ENCODE results near the gene PTGIR.

Gene PTGIR

DNA sequence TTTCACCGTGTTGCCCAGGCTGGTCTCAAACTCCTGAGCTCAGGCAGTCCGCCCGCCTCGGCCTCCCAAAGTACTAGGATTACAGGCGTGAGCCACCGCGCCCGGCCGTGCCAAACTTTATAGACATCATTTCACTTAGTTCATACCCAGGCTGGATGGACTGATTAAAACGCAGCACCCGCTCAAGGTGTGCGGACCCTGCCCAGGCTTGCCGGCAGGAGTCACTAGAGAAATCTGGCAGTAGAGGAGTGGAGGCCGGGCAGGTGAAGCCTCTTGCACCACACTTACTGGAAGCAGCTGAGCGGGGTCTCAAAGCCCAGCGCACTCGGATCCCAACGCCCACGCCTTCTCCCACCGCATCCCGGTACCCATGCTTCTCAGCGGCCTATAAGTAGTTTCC, 11.4 kb downstream of the PTGIR start:
- no peak for DNase-seq

DNA sequence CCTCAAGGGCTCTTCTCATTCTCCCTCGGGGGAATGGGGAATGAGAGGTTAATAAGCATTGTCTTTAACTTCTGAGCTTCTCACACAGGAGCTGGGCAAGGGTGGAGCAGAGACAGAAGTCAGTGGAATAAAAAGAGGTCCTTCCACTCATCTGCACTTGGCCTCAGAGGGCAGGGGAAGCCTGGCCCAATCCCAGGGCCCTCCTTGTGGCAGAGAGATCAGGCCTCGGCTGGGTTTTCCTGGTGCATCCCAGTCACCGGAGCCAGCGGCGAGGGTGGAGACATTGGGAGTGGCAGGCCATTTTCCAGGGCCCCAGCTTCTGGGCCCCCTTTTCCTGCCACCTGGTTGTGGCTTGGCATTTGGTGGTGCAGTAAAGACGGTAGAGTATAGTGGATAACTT, 13.1 kb downstream of the PTGIR start:
- DNase-seq: no peak

DNA sequence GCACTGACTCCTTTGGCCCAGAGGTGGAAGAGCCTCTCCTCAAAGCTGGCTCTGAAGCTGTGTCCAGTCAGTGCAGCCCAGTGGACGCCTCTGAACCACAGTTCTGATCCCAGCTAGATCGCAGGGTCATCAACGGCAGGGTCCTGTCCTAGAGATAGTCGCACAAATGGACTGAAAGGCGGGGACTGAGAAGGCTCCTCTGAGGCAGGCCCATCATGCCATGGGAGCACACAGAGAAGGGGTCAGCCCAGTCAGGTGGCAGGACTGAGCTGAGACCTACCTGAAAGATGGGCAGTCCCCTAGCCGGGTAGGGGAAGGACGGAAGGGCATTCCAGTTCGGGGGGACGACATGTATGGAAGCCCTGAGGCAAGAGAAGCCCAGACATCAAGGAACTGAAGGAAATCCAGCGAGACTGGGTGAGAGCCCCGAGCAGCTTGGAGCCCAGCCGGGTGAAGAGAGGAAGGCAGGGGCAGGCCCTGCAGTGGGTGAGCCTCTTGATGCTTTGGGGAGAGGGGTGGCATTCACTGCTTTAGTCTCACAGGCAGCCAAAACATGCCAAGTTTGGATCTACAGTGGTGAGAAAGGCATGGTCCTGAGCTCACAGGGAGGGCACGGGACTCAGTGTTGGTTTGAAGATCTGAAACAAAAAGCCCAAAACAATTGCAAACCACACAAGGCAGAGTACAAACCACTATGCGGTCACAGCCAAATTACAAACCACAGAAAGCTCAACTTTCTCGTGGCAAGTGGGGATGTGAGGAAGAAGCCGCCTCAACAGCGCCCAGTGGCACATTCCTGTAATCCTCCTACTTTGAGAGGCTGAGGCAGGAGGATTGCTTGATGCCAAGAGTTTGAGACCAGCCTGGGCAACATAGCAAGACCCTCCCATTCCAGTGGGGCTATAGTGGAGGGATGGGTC, 13.8 kb downstream of the PTGIR start:
- peak; percentile 18 for DNase-seq

DNA sequence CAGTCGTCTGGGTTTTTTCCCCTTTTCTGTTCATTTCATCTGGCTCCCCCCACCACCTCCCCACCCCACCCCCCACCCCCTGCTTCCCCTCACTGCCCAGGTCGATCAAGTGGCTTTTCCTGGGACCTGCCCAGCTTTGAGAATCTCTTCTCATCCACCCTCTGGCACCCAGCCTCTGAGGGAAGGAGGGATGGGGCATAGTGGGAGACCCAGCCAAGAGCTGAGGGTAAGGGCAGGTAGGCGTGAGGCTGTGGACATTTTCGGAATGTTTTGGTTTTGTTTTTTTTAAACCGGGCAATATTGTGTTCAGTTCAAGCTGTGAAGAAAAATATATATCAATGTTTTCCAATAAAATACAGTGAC, 14.5 kb downstream of the PTGIR start:
- DNase-seq: no peak

DNA sequence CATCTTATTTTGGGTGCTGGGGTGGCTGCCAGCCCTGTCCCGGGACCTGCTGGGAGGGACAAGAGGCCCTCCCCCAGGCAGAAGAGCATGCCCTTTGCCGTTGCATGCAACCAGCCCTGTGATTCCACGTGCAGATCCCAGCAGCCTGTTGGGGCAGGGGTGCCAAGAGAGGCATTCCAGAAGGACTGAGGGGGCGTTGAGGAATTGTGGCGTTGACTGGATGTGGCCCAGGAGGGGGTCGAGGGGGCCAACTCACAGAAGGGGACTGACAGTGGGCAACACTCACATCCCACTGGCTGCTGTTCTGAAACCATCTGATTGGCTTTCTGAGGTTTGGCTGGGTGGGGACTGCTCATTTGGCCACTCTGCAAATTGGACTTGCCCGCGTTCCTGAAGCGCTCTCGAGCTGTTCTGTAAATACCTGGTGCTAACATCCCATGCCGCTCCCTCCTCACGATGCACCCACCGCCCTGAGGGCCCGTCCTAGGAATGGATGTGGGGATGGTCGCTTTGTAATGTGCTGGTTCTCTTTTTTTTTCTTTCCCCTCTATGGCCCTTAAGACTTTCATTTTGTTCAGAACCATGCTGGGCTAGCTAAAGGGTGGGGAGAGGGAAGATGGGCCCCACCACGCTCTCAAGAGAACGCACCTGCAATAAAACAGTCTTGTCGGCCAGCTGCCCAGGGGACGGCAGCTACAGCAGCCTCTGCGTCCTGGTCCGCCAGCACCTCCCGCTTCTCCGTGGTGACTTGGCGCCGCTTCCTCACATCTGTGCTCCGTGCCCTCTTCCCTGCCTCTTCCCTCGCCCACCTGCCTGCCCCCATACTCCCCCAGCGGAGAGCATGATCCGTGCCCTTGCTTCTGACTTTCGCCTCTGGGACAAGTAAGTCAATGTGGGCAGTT, 15.1 kb downstream of the PTGIR start:
- DNase-seq: no peak

DNA sequence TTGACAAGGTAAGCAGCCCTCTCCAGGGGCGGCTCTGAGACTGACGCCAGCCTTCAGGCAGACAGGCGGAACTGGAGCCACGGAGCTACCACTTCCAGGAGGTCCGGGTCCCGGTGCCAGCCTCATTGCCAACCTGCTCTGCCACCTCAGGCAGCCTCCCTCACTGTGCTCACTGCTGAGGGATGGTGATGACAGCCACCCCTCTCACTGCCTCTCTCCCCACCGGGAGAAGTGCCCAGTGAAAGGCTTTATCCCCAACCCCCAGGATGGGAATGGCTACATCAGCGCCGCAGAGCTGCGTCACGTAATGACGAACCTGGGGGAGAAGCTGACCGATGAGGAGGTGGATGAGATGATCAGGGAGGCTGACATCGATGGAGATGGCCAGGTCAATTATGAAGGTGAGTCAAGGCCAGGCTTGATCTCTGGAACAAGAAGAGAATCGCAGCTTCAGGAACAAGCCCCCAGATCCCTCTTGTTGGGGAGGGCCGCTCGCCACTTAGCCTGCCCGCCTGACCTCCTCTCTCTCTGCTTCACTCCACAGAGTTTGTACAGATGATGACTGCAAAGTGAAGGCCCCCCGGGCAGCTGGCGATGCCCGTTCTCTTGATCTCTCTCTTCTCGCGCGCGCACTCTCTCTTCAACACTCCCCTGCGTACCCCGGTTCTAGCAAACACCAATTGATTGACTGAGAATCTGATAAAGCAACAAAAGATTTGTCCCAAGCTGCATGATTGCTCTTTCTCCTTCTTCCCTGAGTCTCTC, 16.1 kb downstream of the PTGIR start:
- DNase-seq: no peak

DNA sequence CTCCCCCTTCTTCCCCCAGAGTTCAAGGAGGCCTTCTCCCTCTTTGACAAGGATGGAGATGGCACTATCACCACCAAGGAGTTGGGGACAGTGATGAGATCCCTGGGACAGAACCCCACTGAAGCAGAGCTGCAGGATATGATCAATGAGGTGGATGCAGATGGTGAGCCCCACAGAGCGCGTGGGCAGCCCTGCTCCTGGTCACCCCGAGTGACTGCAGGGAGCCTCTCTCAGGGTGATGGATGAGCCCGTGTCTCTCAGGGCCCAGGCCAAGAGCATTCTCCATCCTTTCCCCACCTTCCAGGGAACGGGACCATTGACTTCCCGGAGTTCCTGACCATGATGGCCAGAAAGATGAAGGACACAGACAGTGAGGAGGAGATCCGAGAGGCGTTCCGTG, 16.7 kb downstream of the PTGIR start:
- no peak for DNase-seq

DNA sequence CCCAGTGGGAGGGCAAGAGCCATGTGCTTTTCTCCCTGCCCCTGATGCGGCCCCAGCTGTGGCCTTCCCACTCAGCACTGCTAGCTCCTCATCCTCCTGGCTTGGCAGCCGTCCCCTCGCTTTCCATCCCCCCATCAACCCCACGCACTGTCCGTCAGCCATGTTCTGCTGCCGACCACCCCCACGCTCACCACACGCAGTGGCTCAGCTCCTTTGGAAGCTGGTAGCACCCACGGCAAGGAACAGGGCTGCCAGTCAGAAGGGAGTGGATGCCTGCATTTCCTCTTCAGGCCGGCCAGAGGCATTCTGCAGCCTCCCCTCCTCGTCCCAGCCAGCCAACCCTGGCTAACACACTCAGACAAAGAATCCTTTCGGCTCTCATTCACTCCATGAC, 17.4 kb downstream of the PTGIR start:
- no peak for DNase-seq

DNA sequence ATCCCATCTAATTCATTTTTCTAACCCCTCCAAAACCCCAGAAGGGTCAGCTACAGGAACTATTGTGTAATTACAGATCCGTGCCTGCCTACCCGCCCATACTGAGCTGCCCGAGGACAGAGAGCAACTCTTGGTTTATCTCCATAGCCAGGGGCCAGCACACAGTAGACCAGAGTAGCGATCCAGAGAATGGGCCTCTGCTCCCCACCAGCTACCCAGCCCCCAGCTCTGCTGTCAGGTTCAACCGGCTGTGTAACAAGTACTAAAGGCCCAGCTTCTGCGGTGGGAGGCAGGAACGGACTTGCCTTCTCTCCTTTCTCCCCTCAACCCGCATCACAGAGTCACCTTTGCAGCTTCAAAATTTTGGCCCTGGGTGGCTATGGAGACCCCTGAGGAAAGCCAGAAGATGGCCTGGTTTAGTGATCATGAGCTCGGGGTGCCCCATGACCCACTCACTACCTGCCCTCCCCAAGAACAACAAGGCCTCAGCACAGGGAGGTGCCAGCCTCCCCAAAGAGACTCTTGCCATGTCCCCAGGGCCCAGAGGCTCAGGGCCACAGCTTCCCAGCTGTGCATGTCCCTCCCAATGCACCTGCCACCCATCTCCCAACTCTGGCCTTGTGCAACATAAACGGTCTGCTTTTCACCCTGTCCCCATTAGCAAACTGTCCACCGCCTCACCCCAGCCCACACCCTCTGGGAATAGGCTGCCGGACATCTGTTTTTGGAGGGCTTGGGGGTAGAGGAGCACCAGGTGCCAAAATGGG, 18.0 kb downstream of the PTGIR start:
- no peak for DNase-seq

DNA sequence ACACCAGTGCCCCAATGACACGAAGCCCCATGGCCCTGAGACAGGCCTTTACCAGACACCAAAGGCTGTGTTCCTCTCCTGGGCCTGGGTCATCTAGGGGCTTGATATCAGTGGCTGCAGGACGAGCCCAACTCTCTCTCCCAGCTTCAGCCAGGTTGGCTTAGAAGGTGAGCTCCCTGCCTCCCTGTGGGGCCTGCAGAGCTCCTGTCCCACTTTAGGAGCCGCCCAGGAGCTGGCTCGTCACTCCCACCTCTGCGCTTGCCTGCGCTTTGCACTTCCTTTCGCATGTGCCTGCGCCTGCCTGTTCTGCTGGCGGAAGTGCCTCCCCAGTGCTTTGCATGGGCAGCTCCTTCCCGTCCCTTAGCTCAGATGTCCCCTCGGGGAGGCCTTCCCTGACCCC, 18.9 kb downstream of the PTGIR start:
- DNase-seq: no peak

DNA sequence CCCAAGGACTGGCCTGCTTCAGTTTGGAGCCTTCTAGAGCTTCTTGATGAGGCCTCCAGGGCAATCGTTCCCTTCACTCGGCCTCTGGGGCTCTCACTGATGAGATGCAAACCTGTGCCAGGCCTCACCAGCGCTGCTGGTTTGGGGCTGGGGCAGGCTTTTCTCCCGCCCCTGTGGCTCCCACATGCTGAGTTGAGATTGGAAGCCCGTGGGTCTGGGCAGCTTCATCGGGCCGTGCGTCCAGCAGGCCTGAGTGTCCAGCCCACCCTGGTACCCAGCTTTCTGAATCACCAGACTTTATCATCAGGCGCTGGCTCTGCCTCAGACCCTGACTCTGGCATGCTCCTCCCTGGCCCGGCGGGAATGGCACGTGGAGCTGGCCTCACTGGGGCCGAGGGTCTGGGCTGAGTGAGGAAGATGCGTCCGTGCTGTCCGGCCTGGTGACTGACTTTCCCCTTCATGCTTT, 19.5 kb downstream of the PTGIR start:
- no peak for DNase-seq

DNA sequence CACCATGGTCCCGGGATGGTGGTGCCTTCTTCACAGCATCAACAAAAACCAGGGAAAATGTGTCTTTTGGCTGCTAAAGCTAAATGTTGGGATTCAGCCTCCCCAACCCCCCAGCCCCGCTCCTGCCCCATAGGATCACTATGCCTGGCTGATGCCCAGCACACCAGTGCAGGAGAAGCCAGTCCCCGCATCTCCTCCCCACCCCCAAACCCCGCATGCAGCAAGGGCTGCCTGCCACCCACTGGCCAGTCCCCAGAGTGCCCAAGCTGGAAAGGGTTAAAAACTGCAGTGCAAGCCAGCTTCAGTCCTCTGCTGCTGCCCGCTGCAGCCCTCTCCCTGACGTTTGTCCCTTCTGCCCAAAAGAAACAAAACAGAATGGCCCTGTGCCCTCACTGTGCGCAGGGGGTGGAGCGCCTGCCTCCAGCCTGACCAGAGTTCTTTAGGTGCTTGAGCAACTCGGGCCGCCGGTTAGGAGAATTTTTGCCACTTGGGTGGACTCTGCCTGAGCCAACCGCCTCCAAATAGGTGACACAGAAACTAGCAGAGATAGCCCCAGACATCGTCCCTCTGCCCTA, 20.0 kb downstream of the PTGIR start:
- no peak for DNase-seq

DNA sequence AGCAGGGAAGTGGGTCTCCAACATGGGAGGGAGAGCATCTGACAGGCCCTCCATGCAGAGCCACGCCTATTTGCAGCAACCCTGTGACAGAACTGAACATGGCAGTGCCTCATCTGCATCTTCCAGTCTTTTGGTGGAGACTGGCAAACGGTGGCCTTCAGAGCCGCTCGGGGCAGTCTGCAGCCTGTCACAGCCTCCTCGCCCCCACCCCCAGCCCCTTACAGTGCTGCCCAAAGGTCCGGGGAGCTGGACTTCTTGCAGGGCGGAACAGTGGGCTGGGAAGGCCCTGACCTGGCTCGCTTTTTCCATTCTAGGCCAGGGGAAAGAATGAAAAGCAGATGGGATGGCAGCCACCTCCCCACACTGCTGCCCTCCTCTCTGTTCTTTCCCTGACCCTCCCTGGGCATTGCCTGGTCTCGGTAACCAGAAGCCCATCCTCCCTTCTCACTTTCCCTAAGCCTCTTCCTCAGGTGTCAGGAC, 21.1 kb downstream of the PTGIR start:
- no peak for DNase-seq

DNA sequence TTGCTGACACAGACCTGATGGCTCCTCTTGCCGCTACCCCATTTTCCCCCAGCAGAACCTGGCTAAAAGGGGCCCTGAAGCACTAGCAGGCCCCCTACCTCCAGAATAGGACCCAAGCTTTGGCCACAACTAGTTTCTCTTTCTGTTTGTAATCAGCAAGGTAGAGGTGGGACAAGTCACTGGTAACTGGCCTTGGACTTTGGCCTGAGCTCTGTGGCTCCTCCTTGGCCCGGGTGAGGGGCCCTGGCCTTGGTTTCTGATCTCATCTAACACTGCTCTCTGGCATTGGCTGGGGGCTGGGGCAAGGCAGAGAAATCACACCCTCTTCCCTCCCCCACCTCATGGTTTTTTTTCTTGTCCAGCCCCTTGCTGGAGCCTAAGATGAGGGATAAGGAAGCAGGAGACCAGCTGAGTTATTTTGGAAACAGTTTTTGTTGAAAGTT, 21.7 kb downstream of the PTGIR start:
- no peak for DNase-seq

DNA sequence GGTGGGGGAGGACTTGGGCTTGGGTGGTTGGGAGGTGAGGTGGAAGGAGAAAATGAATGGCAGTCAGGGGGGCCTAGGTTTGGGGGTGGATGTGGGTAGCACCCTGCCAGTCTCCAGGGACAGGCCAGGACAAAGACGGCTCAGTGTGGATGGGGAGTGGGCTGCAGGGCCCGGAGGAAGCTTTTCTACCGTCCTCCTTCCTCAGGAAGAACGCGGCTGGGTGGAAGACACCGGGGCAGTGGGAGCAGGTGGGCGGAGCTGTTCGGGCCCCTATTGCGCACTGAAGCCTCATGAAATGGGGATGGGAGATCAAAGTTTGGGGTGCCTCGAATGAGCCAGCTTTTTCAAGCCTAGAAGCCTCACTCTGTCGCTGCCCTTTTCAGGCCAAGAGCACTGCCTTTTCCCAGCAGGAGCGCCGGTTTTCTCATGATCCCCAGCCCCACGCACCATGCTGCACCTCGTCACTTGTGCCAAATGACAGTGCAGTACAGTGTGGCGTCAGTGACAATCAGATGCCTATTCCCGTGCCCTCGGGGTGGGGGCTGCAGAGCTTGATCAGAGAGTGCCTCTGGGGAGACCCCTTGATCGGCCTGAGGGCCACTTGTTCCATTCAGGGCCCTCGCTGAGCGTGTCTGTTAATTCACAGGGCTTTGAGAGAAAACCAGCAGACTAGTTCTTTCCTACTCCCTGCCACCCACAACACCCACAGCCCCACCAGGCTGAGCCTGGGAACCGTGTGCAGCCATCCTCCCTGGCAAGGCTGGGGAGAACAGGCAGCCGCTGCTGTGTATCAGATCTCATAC, 22.3 kb downstream of the PTGIR start:
- no peak for DNase-seq

DNA sequence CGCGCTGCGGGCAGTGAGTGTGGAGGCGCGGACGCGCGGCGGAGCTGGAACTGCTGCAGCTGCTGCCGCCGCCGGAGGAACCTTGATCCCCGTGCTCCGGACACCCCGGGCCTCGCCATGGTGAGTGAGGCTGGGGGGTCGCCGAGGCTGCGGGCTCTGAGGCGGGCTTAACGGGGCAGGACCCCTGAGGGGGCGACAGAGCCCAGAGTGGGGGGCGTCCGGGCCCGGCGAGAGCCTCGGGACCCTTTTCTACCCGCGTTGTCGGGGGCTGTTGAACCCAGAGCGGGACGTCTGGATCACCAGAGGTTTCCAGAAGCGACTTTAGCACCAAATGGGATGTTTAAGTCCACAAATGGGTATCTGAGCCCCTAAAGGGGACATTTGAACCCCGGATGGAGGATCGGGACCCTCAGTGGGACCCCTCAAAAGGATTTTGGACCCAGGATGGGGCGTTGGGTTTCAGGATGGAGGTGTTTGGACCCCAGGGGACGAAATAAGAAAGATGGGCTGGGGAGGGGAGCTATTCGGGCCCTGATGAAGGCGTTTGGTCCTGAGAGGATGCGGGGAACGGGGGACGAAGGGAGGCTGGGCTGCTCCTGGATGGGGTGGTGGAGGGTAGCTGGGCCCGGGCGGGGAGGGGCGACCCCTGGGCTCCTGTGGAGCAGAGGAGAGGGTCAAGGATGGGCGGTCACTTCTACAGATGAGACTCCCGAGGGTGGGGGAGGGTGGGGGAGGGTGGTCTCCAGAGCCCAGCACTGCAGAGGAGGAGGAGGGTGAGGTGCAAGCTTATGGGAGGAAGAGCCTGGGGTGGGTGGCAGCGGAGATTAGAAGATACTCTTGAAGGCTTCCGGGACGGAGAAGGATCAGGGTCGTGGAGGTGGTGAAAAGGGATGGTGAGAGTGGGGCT, 23.3 kb downstream of the PTGIR start, which contains the start of gene CALM3:
Gene CALM3 (plus strand): TSS at position 13 of the 907 bp plus-strand sequence. CDS start 105 bp downstream, at position 118.
- DNase-seq: no peak

DNA sequence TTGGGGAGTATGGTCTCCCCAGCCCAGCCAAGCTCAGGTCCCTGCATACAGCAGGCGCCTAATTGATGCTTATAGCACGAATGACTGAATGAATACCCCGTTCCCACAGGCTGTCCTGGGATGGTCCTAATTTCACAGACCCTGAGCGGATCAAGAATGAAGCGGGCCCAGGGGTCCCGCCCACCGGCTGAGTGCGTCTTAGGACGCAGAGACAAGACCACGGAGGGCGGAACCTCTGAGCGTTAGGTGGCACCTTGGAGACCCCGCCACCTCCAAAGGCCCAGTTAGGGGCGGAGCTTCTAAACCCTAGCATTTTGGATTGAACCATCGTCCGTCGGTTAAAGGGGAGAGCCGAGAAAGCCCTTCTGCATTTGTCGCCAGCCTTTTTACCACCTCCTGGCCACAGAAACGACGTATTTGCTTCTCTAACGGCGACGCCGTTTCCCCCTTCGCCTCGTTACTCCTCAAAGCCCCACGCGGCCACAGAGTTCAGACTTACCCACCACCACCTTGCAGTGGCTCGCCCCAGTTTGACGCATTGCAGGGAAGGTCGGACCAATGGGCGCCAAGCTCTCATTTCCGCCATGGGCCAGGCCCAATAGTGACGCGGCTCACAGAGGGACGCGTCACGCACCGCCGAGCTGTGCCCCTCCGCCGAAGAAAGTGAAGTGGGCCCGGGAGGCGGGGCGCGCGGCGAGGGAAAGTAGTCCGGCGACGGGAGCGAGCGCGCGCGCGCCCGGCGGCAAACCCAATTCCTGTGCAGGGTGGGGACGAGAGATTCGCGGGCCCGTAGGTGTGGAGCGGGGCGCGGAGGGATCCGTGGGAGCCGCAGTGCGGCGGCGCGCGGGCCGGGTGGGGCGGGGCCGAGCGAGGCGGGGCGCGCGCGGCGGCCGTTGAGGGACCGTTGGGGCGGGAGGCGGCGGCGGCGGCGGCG, 24.2 kb downstream of the PTGIR start:
- peak; percentile 82 for DNase-seq

DNA sequence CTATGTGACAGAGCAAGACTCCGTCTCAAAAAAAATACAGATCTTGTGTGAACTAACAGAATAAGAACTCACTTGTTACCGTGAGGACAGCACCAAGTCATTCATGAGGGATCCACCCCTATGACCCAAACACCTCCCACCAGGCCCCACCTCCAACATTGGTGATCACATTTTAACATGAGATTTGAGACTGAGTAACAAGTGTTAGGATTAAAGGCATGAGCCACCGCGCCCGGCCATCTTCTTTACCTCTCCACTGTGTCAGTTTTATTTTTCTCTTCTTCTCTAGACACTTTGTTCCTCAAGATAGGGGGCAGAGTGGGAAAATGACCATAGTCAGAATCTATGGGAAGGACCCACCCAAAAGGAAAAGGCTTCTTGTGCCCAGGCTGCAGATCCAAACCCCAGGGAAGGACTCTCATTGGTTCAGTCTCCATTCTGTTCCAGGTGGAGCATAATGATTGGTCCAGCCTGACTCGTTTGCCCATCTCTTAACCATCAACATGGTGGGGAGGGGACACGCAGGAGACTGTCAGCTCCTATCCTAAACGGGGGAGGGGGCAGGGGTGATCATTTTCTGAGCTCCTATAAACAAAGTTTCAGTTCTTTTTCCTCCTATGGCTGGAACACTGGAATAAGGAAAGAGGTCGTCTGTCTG, 25.0 kb downstream of the PTGIR start:
- no peak for DNase-seq

All from GF-D8 (cell line).